SK-N-SH (cell line): ENCODE measurements around the gene PTPRG. TPM values are rescaled to one million over a fixed set of nuclear protein-coding genes. Genes with fewer than 3 reads are reported as not detected.

Experiments used
- CTCF ChIA-PET: fragments of 300-600, 350-600 bp; formaldehyde crosslinking; extraction: SDS; loops from one replicate; lab custom pipeline; 2021; lab: Yijun Ruan, JAX
- POLR2A ChIA-PET: fragments of 350-600 bp; sonication (Branson Sonifier 250); formaldehyde crosslinking; extraction: SDS; loops from one replicate; lab custom pipeline; 2020; ENCODE audit warnings: antibody characterized with exemption, inconsistent platforms; lab: Yijun Ruan, JAX
- DNase-seq: peaks from one replicate; pipeline ENCODE4 v3.0.0; 2012
- H2AFZ ChIP-seq: fragments of 200-600 bp; sonication (generic); 2 replicates; pipeline ENCODE4 v1.8.1; 2016; ENCODE audit warnings: antibody characterized with exemption, mild to moderate bottlenecking, low read depth
- H3F3A ChIP-seq: fragments of 200-600 bp; sonication (generic); replicated peaks from 2 replicates; pipeline ENCODE3; 2016; ENCODE audit warnings: antibody characterized with exemption, mild to moderate bottlenecking; ENCODE audit not compliant: insufficient read depth
- H3K27ac ChIP-seq, 2 experiments: fragments of 200-500 bp in 1 of 2; fragments of 200-600 bp in 1 of 2; sonication (Bioruptor generic) in 1 of 2; sonication (generic), shearing (Covaris generic) in 1 of 2; 2 replicates each; pipeline versions ENCODE4 v1.5.1 to v1.6.1; 2014 to 2016; ENCODE audit warnings: low read depth in 2 of 2, inconsistent platforms in 1 of 2, low read length in 1 of 2, mild to moderate bottlenecking in 1 of 2, mixed read lengths in 1 of 2
- H3K27me3 ChIP-seq: fragments of 200-600 bp; sonication (generic), shearing (Covaris generic); 2 replicates; pipeline ENCODE4 v1.6.1; 2016; ENCODE audit warnings: mixed run types; ENCODE audit not compliant: insufficient read depth
- H3K36me3 ChIP-seq, 2 experiments: fragments of 200-500 bp in 1 of 2; fragments of 200-600 bp in 1 of 2; sonication (Bioruptor generic) in 1 of 2; sonication (generic) in 1 of 2; replicated peaks in 1 of 2; 2 replicates each; pipeline versions ENCODE3 to v1.5.1; 2014 to 2016; ENCODE audit warnings: low read length in 1 of 2, mild to moderate bottlenecking in 1 of 2; ENCODE audit not compliant: insufficient read depth in 2 of 2, control insufficient read depth in 1 of 2
- H3K4me1 ChIP-seq, 2 experiments: fragments of 200-500 bp in 1 of 2; fragments of 200-600 bp in 1 of 2; sonication (Bioruptor generic) in 1 of 2; sonication (generic), shearing (Covaris generic) in 1 of 2; 2 replicates each; pipeline versions ENCODE4 v1.5.1 to v1.6.1; 2014 to 2016; ENCODE audit warnings: low read depth in 1 of 2, low read length in 1 of 2, mixed run types in 1 of 2; ENCODE audit not compliant: insufficient read depth in 2 of 2, control insufficient read depth in 1 of 2
- H3K4me2 ChIP-seq: fragments of 200-600 bp; sonication (generic), shearing (Covaris generic); 2 replicates; pipeline ENCODE4 v1.6.1; 2017; ENCODE audit warnings: mixed run types
- H3K4me3 ChIP-seq, 2 experiments: fragments of 200-500 bp in 1 of 2; fragments of 200-600 bp in 1 of 2; sonication (Bioruptor generic) in 1 of 2; sonication (generic), shearing (Covaris generic) in 1 of 2; 2 replicates each; pipeline versions ENCODE4 v1.5.1 to v1.8.1; 2014 to 2016; ENCODE audit warnings: low read depth in 2 of 2, inconsistent platforms in 1 of 2, low read length in 1 of 2, mild to moderate bottlenecking in 1 of 2, mixed read lengths in 1 of 2, moderate library complexity in 1 of 2
- H3K79me2 ChIP-seq: fragments of 200-600 bp; sonication (generic); 2 replicates; pipeline ENCODE4 v1.8.1; 2017; ENCODE audit warnings: mild to moderate bottlenecking; ENCODE audit not compliant: insufficient read depth
- H3K9ac ChIP-seq: fragments of 200-600 bp; sonication (generic); 2 replicates; pipeline ENCODE4 v1.6.1; 2017; ENCODE audit warnings: mixed run types
- H3K9me2 ChIP-seq: fragments of 200-600 bp; sonication (generic); 2 replicates; pipeline ENCODE4 v1.6.1; 2017; ENCODE audit warnings: mixed run types
- H3K9me3 ChIP-seq: fragments of 200-600 bp; sonication (generic); 2 replicates; pipeline ENCODE4 v1.6.1; 2017; ENCODE audit warnings: mixed run types, mild to moderate bottlenecking, moderate library complexity
- H4K20me1 ChIP-seq: fragments of 200-600 bp; sonication (generic); 2 replicates; pipeline ENCODE4 v1.6.1; 2017; ENCODE audit warnings: mild to moderate bottlenecking, mixed run types; ENCODE audit not compliant: insufficient read depth
- ELF1 ChIP-seq: IDR thresholded peaks from 2 replicates; pipeline ENCODE4 v1.4.0; 2012
- FOSL2 ChIP-seq: IDR thresholded peaks from 2 replicates; pipeline ENCODE4 v1.4.0; 2012; ENCODE audit warnings: low read depth, mild to moderate bottlenecking, moderate library complexity, borderline replicate concordance
- FOXJ3 ChIP-seq: sonication (generic); formaldehyde crosslinking; IDR thresholded peaks from 2 replicates; pipeline ENCODE4 v1.5.1; 2020; ENCODE audit warnings: mild to moderate bottlenecking, missing genetic modification reagents
- GABPA ChIP-seq: IDR thresholded peaks from 2 replicates; pipeline ENCODE4 v1.4.0; 2012; ENCODE audit warnings: low read depth, mild to moderate bottlenecking
- NFIC ChIP-seq: IDR thresholded peaks from 2 replicates; pipeline ENCODE4 v1.4.0; 2012; ENCODE audit warnings: borderline replicate concordance
- NRF1 ChIP-seq: IDR thresholded peaks from 2 replicates; pipeline ENCODE4 v1.6.1; 2012; ENCODE audit warnings: low read depth, mild to moderate bottlenecking, low read length
- SIN3A ChIP-seq: IDR thresholded peaks from 2 replicates; pipeline ENCODE4 v1.6.1; 2012; ENCODE audit warnings: low read depth, mild to moderate bottlenecking, low read length, moderate library complexity, borderline replicate concordance
- WGBS: methylation state at CpG from one replicate; pipeline ENCODE4 v1.1.6; 2017; ENCODE audit warnings: low lambda C conversion rate; 5-methylcytosine and 5-hydroxymethylcytosine counted together
- polyA plus RNA-seq, 3 experiments: library from polyadenylated mRNA; depleted of rRNA; stranded (reverse); fragments of >200 nt; gene quantifications; 2 replicates each; pipeline ENCODE4 v1.2.3, GENCODE V29; 2012
- TF ChIP-seq, protein P1 (sequence below): IDR thresholded peaks from 2 replicates; pipeline ENCODE4 v1.4.0; 2012; ENCODE audit warnings: low read depth, borderline replicate concordance
- TF ChIP-seq, protein P2 (sequence below): IDR thresholded peaks from 2 replicates; pipeline ENCODE4 v1.4.0; 2012; ENCODE audit warnings: low read depth, borderline replicate concordance
- TF ChIP-seq, protein P3 (sequence below): fragments of 200-600 bp; sonication (generic); IDR thresholded peaks from 2 replicates; pipeline ENCODE4 v1.6.1; 2017; ENCODE audit warnings: antibody characterized with exemption, mild to moderate bottlenecking, moderate library complexity
- TF ChIP-seq, protein P4 (sequence below): fragments of 150-350 bp; IDR thresholded peaks from 2 replicates; pipeline ENCODE4 v1.6.1; 2016; ENCODE audit warnings: mild to moderate bottlenecking, low read depth, low read length
- TF ChIP-seq, protein P5 (sequence below): IDR thresholded peaks from 2 replicates; pipeline ENCODE4 v1.4.0; 2012; ENCODE audit warnings: low read depth

Gene PTPRG
- polyA plus RNA-seq, 1 of the 3 experiments (the other 2 are of a cell fraction): 14.1 TPM

DNA sequence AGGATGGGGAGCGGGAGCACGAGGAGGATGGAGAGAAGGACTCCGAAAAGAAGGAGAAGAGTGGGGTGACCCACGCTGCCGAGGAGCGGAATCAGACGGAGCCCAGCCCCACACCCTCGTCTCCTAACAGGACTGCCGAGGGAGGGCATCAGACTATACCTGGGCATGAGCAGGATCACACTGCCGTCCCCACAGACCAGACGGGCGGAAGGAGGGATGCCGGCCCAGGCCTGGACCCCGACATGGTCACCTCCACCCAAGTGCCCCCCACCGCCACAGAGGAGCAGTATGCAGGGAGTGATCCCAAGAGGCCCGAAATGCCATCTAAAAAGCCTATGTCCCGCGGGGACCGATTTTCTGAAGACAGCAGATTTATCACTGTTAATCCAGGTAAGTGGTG lies 642.2 kb downstream of the PTPRG start:
- Histone ChIP-seq H3K79me2 (no peaks in the 10 kb centered on the region), H3K4me2 (no peak overlapping the region), H3K36me3 (peaks cover 4% of the 10 kb centered on the region in 2 experiments), H3F3A (peaks cover 4% of the 10 kb centered on the region), H3K9me3 (no peaks in the 10 kb centered on the region), H3K4me3 (no peak overlapping the region), H4K20me1 (no peaks in the 10 kb centered on the region), H3K27ac (no peak overlapping the region), H2AFZ (no peak overlapping the region), H3K9ac (no peak overlapping the region), H3K9me2 (no peaks in the 10 kb centered on the region), H3K4me1 (no peaks in the 10 kb centered on the region), H3K27me3 (no peaks in the 10 kb centered on the region)
- TF ChIP-seq ELF1: no peak
- TF ChIP-seq FOSL2: no peak
- no peak for TF ChIP-seq SIN3A
- TF ChIP-seq, protein P1, sequence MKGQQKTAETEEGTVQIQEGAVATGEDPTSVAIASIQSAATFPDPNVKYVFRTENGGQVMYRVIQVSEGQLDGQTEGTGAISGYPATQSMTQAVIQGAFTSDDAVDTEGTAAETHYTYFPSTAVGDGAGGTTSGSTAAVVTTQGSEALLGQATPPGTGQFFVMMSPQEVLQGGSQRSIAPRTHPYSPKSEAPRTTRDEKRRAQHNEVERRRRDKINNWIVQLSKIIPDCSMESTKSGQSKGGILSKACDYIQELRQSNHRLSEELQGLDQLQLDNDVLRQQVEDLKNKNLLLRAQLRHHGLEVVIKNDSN: no peak
- TF ChIP-seq, protein P2, sequence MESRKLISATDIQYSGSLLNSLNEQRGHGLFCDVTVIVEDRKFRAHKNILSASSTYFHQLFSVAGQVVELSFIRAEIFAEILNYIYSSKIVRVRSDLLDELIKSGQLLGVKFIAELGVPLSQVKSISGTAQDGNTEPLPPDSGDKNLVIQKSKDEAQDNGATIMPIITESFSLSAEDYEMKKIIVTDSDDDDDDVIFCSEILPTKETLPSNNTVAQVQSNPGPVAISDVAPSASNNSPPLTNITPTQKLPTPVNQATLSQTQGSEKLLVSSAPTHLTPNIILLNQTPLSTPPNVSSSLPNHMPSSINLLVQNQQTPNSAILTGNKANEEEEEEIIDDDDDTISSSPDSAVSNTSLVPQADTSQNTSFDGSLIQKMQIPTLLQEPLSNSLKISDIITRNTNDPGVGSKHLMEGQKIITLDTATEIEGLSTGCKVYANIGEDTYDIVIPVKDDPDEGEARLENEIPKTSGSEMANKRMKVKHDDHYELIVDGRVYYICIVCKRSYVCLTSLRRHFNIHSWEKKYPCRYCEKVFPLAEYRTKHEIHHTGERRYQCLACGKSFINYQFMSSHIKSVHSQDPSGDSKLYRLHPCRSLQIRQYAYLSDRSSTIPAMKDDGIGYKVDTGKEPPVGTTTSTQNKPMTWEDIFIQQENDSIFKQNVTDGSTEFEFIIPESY: no peak
- no peak for TF ChIP-seq GABPA
- no peak for TF ChIP-seq NRF1
- CTCF ChIA-PET: no interaction called here
- no peak for DNase-seq
- WGBS: 89% methylated on average over 10 of the region's 19 CpGs
- POLR2A ChIA-PET: no interaction called here

DNA sequence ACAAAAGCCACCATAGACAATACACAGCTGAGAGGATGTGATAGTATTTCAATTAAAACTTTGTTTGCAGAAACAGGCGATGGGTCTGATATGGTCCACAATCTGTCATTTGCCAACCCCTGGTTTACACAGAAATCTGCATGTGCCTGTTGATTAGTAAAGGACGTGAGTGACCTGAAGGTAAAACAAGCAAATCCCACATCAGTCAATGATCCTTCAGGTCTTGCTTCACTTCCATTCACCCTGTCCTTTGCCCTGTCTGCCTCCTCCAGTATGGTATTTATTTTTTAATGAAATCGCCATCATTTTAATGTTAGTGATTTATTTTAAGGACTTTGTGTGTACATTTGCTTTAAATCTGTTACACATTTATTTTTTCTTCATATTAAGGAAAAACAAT lies 645.8 kb downstream of the PTPRG start:
- Histone ChIP-seq H3K27ac (no peak overlapping the region), H3K4me1 (no peaks in the 10 kb centered on the region), H4K20me1 (no peaks in the 10 kb centered on the region), H3K9ac (no peak overlapping the region), H3K9me3 (no peaks in the 10 kb centered on the region), H3K36me3 (peaks cover 0 to 4% of the 10 kb centered on the region in 2 experiments), H3K9me2 (no peaks in the 10 kb centered on the region), H3F3A (no peaks in the 10 kb centered on the region), H2AFZ (no peak overlapping the region), H3K27me3 (no peaks in the 10 kb centered on the region), H3K4me2 (no peak overlapping the region), H3K79me2 (no peaks in the 10 kb centered on the region), H3K4me3 (no peak overlapping the region)
- TF ChIP-seq FOXJ3 (CRISPR knock-in tag): no peak
- TF ChIP-seq, protein P3, sequence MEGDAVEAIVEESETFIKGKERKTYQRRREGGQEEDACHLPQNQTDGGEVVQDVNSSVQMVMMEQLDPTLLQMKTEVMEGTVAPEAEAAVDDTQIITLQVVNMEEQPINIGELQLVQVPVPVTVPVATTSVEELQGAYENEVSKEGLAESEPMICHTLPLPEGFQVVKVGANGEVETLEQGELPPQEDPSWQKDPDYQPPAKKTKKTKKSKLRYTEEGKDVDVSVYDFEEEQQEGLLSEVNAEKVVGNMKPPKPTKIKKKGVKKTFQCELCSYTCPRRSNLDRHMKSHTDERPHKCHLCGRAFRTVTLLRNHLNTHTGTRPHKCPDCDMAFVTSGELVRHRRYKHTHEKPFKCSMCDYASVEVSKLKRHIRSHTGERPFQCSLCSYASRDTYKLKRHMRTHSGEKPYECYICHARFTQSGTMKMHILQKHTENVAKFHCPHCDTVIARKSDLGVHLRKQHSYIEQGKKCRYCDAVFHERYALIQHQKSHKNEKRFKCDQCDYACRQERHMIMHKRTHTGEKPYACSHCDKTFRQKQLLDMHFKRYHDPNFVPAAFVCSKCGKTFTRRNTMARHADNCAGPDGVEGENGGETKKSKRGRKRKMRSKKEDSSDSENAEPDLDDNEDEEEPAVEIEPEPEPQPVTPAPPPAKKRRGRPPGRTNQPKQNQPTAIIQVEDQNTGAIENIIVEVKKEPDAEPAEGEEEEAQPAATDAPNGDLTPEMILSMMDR: no peak
- TF ChIP-seq, protein P4, sequence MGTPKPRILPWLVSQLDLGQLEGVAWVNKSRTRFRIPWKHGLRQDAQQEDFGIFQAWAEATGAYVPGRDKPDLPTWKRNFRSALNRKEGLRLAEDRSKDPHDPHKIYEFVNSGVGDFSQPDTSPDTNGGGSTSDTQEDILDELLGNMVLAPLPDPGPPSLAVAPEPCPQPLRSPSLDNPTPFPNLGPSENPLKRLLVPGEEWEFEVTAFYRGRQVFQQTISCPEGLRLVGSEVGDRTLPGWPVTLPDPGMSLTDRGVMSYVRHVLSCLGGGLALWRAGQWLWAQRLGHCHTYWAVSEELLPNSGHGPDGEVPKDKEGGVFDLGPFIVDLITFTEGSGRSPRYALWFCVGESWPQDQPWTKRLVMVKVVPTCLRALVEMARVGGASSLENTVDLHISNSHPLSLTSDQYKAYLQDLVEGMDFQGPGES: no peak
- no peak for TF ChIP-seq NFIC
- TF ChIP-seq, protein P5, sequence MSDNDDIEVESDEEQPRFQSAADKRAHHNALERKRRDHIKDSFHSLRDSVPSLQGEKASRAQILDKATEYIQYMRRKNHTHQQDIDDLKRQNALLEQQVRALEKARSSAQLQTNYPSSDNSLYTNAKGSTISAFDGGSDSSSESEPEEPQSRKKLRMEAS: no peak
- ChIA-PET CTCF (interaction anchor here (1.1 to 2.4 kb wide), 3 partner anchors 14 to 352 kb away, joined by 3 to 9 read pairs (median 8); no protein-coding TSS in a partner anchor), POLR2A (interaction anchor here (0.6 kb wide), 1 partner anchor 369 kb away, joined by 3 read pairs; no protein-coding TSS in a partner anchor)
- WGBS: 87% methylated on average over 3 of the region's 3 CpGs
- DNase-seq: no peak
